NCI-H1694 (cell line): Measurements from ENCODE around the gene PCMT1.

Experiments
- DNase-seq: peaks from one replicate; lab custom pipeline; 2025; lab: John Stamatoyannopoulos, UW

Gene PCMT1

DNA sequence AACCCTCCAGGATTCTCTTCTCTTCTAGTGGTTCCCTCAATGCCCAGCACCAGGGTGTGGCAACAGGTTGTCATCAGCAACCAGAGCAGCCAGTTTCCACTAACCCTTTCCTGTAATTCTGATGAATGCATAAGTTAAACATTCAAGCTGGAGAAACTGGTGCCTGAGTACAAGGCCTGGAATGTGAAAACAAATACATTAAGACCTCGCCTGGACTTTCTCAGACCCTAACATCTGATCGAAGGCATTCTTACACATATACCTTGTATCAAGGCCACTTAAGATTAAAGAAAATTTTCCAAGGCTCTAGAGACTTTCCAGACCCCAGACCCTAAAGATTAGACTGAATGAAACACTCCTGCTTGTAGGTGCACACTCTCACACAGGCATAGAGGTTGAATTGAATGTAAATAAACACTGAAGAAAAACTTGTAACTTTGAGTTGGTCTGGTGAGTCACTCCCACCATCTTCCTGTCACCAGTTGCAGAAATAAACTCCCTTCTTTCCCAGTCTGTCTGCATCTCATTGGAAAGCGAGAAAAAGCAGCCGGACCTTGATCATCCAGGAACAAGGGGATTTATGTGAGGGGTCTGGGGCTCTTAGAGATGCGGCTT is 105.6 kb downstream of the PCMT1 start:
- DNase-seq: no peak

GRCh38 chr6:149855741-149856140 is 106.2 kb downstream of the PCMT1 start:
- DNase-seq: no peak

DNA sequence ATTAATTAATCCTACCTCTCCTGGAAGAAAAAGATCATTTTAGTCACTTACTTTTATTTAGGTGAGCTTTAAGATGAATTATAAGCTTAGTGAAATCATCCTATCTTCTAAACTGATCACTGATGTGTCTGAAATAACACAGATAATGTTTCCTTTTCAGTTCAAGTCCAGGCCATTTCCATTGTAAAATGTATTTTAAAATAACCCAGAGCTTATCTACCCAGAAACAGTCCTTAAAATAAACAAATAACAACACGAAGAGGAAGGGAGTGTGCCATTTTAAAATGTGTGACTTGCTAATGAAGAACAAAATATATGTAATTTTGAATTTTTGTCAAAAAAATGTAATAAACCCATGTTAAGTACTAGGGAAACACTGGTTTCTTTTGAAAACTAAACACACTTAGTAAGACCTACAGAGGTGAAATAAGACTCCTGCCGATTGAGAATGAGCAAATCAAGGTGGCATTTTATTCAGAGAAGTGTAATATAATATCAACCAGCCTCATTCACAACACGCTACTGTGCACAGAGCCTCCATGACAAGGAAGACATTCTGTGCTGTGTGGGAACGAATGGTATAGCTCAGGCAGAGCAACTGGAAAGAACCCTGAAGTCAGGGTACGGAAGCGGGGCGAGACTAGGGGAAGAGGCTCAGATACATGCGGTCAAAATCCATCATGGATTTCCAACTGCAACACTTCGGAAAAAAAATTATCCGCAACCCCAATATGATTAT is 106.9 kb downstream of the PCMT1 start:
- no peak for DNase-seq

DNA sequence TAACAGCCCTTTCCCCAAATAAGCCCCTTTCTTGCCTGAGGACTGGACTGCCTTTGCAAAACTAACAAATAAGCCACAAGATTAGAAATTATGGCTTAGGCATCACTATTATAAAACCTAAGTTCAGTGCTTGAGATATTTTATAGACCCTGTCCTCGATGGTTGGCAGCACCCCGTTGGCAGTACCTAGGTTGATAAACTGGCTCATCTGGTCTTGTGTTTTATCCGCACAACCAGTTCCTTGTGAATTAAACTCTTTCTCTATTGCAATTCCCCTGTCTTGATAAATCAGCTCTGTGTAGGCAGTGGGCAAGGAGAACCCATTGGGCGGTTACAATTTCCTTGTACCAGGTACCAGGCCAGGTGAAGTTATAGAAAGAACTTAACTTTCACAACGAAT is 108.0 kb downstream of the PCMT1 start:
- DNase-seq: no peak

- no peak for DNase-seq
Observed at GRCh38 chr6:149859368-149859767, 109.8 kb downstream of the PCMT1 start.

DNA sequence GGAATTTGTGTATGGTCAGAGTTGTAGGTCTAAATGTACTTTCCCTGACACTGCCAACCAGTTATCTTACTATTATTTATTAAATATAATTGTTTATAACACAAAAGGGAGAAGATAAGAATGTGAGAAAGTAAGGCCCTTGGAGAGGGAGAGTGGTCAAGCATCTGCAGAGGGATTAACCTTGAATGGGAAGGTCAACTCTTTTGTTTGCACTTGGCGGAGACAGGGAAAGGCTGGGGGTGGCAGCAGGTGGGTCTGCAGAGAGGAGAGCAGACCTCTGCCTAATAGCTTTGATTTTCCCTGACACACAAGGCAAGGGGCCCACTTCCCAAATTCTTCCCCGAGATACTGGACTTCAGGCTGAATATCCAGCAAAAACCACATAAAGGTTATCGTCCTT is 110.4 kb downstream of the PCMT1 start:
- DNase-seq: no peak

DNA sequence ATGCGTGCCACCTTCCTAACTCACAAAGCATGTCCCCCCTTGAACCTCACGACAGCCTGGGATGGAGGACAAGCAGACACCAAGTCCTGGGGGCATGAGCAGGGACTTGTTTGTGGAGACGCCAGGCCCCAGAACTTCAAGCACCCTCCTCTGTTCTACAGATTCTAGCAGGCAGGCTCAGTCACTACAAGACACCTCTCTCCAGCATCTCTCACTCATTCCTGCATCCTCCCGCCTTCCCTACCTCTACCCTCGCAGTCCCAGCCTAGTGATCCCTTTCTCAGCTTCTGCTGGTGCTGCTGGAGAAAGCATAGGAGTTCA is 110.9 kb downstream of the PCMT1 start:
- no peak for DNase-seq
